Mammary epithelial cell (primary cell): ENCODE measurements around the gene STARD5.

ENCODE experiments used
- CTCF ChIP-seq, 2 donors: IDR thresholded peaks in 1 of 2; conservative IDR thresholded peaks in 1 of 2; 2 replicates each; pipeline ENCODE4 v1.5.1; 2011 to 2012; ENCODE audit warnings: inconsistent platforms in 2 of 2, low read length in 2 of 2, mild to moderate bottlenecking in 2 of 2, control low read depth in 1 of 2, low read depth in 1 of 2; ENCODE audit not compliant: insufficient read depth in 1 of 2; ENCODE audit errors: extremely low read depth in 1 of 2
- EZH2 ChIP-seq: IDR thresholded peaks from 2 replicates; pipeline ENCODE4 v1.6.1; 2012; ENCODE audit warnings: low read length, inconsistent platforms, borderline replicate concordance

- no peak for TF ChIP-seq CTCF (conservative IDR thresholded peaks at IDR 0.05 in 1 of 2, IDR thresholded peaks at IDR 0.05 in 1 of 2; ENCODE audit: extremely low read depth in 1 of 2, insufficient read depth in 1 of 2, low read depth in 1 of 2, low read length in 2 of 2)
- no peak for TF ChIP-seq EZH2
These were observed 3.6 kb upstream of the STARD5 start for GRCh38 chr15:81327516-81327915.
